PC-9 (cell line): ENCODE data around the gene DYSF. TPM values are rescaled to one million over a fixed set of nuclear protein-coding genes. Genes with fewer than 3 reads are reported as not detected.

Experiments
- BruUV-seq: library from RNA; stranded (reverse); fragments of 400-500 nt; replicated peaks from 2 replicates; lab custom pipeline; 2021; lab: Mats Ljungman, UMichigan
- CTCF ChIA-PET: fragments of 300-600 bp; sonication (Branson Sonifier 250); formaldehyde crosslinking; loops from one replicate; lab custom pipeline; 2022; ENCODE audit warnings: antibody characterized with exemption; lab: Charles Lee
- POLR2A ChIA-PET: fragments of 300-600 bp; sonication (Branson Sonifier 250); formaldehyde crosslinking; loops from one replicate; lab custom pipeline; 2022; ENCODE audit warnings: antibody characterized with exemption; ENCODE audit not compliant: unreplicated experiment; lab: Charles Lee
- DNase-seq, 2 experiments: peaks; one replicate each; pipeline versions ENCODE4 v3.0.0 to v3.0.0-alpha.2; 2015 to 2022; ENCODE audit warnings: mixed read lengths in 1 of 2
- H2AFZ ChIP-seq: fragments of 200-600 bp; sonication (generic); 2 replicates; pipeline ENCODE4 v1.8.1; 2017; ENCODE audit warnings: antibody characterized with exemption
- H3F3A ChIP-seq: fragments of 200-600 bp; sonication (generic); 2 replicates; pipeline ENCODE4 v1.8.1; 2017; ENCODE audit warnings: antibody characterized with exemption, mild to moderate bottlenecking, low read depth; ENCODE audit not compliant: insufficient read depth
- H3K27ac ChIP-seq: fragments of 200-600 bp; sonication (generic); 2 replicates; pipeline ENCODE4 v1.6.1; 2016; ENCODE audit warnings: mixed run types
- H3K27me3 ChIP-seq: fragments of 200-600 bp; sonication (generic); 2 replicates; pipeline ENCODE4 v1.6.1; 2016; ENCODE audit warnings: low read depth, mixed run types; ENCODE audit not compliant: insufficient read depth
- H3K36me3 ChIP-seq: fragments of 200-600 bp; sonication (generic); 2 replicates; pipeline ENCODE4 v1.6.1; 2016; ENCODE audit warnings: low read depth, mixed run types
- H3K4me1 ChIP-seq: fragments of 200-600 bp; sonication (generic); replicated peaks from 2 replicates; pipeline ENCODE4 v1.6.1; 2016; ENCODE audit warnings: mixed run types; ENCODE audit not compliant: insufficient read depth
- H3K4me2 ChIP-seq: fragments of 200-600 bp; sonication (generic); 2 replicates; pipeline ENCODE4 v1.6.1; 2017; ENCODE audit warnings: mixed run types
- H3K4me3 ChIP-seq: fragments of 200-600 bp; sonication (generic); 2 replicates; pipeline ENCODE4 v1.6.1; 2016; ENCODE audit warnings: mixed run types
- H3K79me2 ChIP-seq: fragments of 200-600 bp; sonication (generic); 2 replicates; pipeline ENCODE4 v1.6.1; 2017; ENCODE audit warnings: low read depth, mixed run types
- H3K9me2 ChIP-seq: fragments of 200-600 bp; sonication (generic); 2 replicates; pipeline ENCODE4 v1.8.1; 2017; ENCODE audit warnings: mild to moderate bottlenecking; ENCODE audit not compliant: insufficient read depth
- H3K9me3 ChIP-seq: fragments of 200-600 bp; sonication (generic); 2 replicates; pipeline ENCODE4 v1.8.1; 2016; ENCODE audit warnings: low read depth; ENCODE audit not compliant: insufficient read depth
- H4K20me1 ChIP-seq: fragments of 200-600 bp; sonication (generic); 2 replicates; pipeline ENCODE4 v1.8.1; 2017; ENCODE audit not compliant: insufficient read depth
- EZH2 ChIP-seq: fragments of 200-600 bp; sonication (generic); IDR thresholded peaks from 2 replicates; pipeline ENCODE4 v1.8.0; 2017; ENCODE audit warnings: antibody characterized with exemption, low read depth
- intact Hi-C: fragments of 100-400 bp; cut with micrococcal nuclease; formaldehyde crosslinking; loops from one replicate; pipeline ENCODE4 v1.10.0; 2022; ENCODE audit not compliant: unreplicated experiment
- total RNA-seq: library from RNA; stranded (reverse); gene quantifications from 2 replicates; pipeline ENCODE4 v1.2.3, GENCODE V29; 2021
- TF ChIP-seq, protein P1 (sequence below): fragments of 200-600 bp; sonication (generic); conservative IDR thresholded peaks from 2 replicates; pipeline ENCODE4 v1.6.1; 2017; ENCODE audit warnings: mixed run types, antibody characterized with exemption, mild to moderate bottlenecking, moderate library complexity

The DYSF gene
- total RNA-seq, 1 experiment from 2014 or later: 12.2 TPM

DNA sequence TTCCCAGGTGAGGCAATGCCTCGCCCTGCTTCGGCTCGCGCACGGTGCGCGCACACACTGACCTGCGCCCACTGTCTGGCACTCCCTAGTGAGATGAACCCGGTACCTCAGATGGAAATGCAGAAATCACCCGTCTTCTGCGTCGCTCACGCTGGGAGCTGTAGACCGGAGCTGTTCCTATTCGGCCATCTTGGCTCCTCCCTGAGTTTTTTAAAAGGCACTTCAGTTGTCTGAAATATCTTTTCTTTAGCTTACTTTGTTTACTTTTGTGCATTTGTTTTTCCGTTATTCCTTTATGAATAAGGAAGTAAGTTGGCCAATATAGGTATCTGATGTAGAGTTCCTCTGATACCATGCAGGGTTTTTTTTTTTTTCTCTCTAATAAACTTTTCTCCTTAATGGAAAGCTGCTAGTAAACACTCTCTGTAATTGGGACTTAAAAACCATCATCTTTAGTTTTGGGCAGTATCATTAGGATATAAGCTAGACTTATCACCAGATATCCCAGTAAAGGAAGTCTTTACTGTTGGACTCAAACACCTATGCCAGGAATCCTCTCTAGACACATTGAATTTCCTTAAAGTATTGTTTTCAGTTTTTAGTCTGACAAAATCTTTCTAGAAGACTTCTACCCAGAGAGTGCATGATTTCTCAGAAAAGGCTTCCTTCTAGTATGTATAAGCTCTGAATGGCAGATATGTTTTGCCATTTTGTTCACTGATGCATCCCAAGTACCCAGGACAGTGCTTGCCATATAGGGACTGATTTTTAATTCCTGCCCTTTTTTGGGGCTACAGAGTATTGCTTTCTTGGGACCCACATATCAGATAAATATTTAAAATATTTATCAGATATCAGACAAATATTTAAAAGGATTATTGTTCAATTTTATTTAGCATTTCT, 35.8 kb upstream of the DYSF start:
- peak overlapping the region; percentile 66 for H2AFZ ChIP-seq

DNA sequence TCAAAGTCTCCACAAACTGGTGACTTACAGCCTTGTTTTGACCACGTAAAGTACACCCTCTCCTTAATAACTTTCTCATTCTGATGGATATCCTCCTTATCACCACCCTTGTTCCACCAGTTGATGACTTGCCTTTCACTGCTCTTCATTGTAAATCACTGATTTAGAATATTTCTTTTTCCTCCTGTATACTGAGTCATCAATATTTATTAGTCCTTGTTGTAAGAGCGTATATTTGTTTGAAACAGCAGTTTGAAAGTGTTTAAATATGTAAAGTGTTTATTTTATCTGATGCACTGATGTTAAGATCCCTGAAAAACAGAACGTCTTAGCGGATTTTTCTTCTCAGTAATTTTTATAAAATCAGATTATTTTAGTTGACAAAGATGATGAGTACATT, 34.2 kb upstream of the DYSF start:
- no peaks in the 10 kb centered on the region for H3K9me3 ChIP-seq
- no peaks in the 10 kb centered on the region for H3K27me3 ChIP-seq
- H3K27ac ChIP-seq: no peak overlapping the region
- DNase-seq: no peak
- no peaks in the 10 kb centered on the region for H3K9me2 ChIP-seq
- CTCF ChIA-PET: no interaction called here
- BruUV-seq: no TSS peak
- H4K20me1 ChIP-seq: peaks cover under 1% of the 10 kb centered on the region
- peaks cover 9% of the 10 kb centered on the region for H3K4me1 ChIP-seq
- POLR2A ChIA-PET: no interaction called here
- TF ChIP-seq, protein P1, sequence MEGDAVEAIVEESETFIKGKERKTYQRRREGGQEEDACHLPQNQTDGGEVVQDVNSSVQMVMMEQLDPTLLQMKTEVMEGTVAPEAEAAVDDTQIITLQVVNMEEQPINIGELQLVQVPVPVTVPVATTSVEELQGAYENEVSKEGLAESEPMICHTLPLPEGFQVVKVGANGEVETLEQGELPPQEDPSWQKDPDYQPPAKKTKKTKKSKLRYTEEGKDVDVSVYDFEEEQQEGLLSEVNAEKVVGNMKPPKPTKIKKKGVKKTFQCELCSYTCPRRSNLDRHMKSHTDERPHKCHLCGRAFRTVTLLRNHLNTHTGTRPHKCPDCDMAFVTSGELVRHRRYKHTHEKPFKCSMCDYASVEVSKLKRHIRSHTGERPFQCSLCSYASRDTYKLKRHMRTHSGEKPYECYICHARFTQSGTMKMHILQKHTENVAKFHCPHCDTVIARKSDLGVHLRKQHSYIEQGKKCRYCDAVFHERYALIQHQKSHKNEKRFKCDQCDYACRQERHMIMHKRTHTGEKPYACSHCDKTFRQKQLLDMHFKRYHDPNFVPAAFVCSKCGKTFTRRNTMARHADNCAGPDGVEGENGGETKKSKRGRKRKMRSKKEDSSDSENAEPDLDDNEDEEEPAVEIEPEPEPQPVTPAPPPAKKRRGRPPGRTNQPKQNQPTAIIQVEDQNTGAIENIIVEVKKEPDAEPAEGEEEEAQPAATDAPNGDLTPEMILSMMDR: no peak
- no peak for TF ChIP-seq EZH2
- no peak overlapping the region for H3K4me3 ChIP-seq
- H3F3A ChIP-seq: peaks cover 30% of the 10 kb centered on the region; the same call in 1 of the 2 replicates
- H2AFZ ChIP-seq: no peak overlapping the region
- no peak overlapping the region for H3K4me2 ChIP-seq
- intact Hi-C loops: no loop called here
- H3K36me3 ChIP-seq: peaks cover 22% of the 10 kb centered on the region
- peaks cover 6% of the 10 kb centered on the region for H3K79me2 ChIP-seq

More for the DNA sequence above, 35.8 kb upstream of the DYSF start:
- POLR2A ChIA-PET: interaction anchor here (0.6 kb wide), 1 partner anchor 1469 kb away, joined by 3 read pairs; no protein-coding TSS in a partner anchor
- peaks cover 30% of the 10 kb centered on the region; the same call in 1 of the 2 replicates for H3F3A ChIP-seq
- H4K20me1 ChIP-seq: no peaks in the 10 kb centered on the region; the same call in 1 of the 2 replicates
- BruUV-seq: TSS peak; percentile 18
- H3K27me3 ChIP-seq: no peaks in the 10 kb centered on the region
- TF ChIP-seq EZH2: no peak
- TF ChIP-seq, protein P1: no peak
- H3K9me3 ChIP-seq: no peaks in the 10 kb centered on the region
- DNase-seq: peak in 1 of 2 experiments; percentile 54
- H3K36me3 ChIP-seq: peaks cover 15% of the 10 kb centered on the region
- no peaks in the 10 kb centered on the region for H3K9me2 ChIP-seq
- peak overlapping the region; percentile 57 for H3K27ac ChIP-seq
- peaks cover 9% of the 10 kb centered on the region for H3K4me1 ChIP-seq
- H3K4me3 ChIP-seq: peak overlapping the region; percentile 59
- CTCF ChIA-PET: interaction anchor here (0.7 kb wide), 2 partner anchors 69 to 140 kb away, joined by 3 to 4 read pairs; no protein-coding TSS in a partner anchor
- intact Hi-C loops: no loop called here
- H3K4me2 ChIP-seq: peak overlapping the region; percentile 81
- H3K79me2 ChIP-seq: peaks cover 6% of the 10 kb centered on the region

DNA sequence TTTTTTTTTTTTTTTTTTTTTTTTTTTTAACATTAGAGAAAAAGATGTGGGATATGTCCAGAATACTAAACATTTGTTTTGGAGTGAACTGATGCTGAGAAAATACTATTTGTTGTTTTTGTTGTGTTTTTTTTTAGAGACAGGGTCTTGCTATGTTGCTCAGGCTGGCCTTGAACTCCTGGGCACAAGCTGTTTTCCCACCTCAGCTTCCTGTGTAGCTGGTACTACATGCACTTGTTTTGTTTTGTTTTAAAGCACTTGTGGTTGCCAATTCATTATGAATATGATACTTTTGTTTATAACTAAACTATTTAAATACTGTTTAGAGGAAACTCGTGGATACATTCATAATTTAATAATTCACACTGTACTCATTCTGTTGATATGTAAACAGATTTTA, 33.4 kb upstream of the DYSF start:
- Histone ChIP-seq H3K4me3 (no peak overlapping the region), H3K4me1 (peaks cover 9% of the 10 kb centered on the region), H3K27me3 (no peaks in the 10 kb centered on the region), H3K27ac (no peak overlapping the region), H3F3A (peaks cover 30% of the 10 kb centered on the region), H3K36me3 (peaks cover 31% of the 10 kb centered on the region), H3K79me2 (peaks cover 6% of the 10 kb centered on the region), H3K9me2 (no peaks in the 10 kb centered on the region), H4K20me1 (peaks cover 3% of the 10 kb centered on the region), H3K4me2 (no peak overlapping the region), H2AFZ (no peak overlapping the region), H3K9me3 (no peaks in the 10 kb centered on the region)
- BruUV-seq: no TSS peak
- POLR2A ChIA-PET: no interaction called here
- intact Hi-C loops: no loop called here
- CTCF ChIA-PET: no interaction called here
- TF ChIP-seq EZH2: no peak
- DNase-seq: no peak
